Mesendoderm (in vitro differentiated cells): ENCODE data around the gene SYNM.

Experiments used
- DNase-seq: peaks from one replicate; pipeline ENCODE4 v3.0.0; 2013
- H2AK5ac ChIP-seq: 2 replicates; pipeline ENCODE4 v1.6.1; 2013; ENCODE audit warnings: low read length, inconsistent platforms
- H2BK120ac ChIP-seq: 2 replicates; pipeline ENCODE4 v1.6.1; 2013; ENCODE audit warnings: low read depth, mild to moderate bottlenecking, low read length, moderate library complexity, mixed read lengths
- H2BK15ac ChIP-seq: replicated peaks from 2 replicates; pipeline ENCODE4 v1.6.1; 2013; ENCODE audit warnings: low read depth, mild to moderate bottlenecking, moderate library complexity
- H2BK5ac ChIP-seq: 2 replicates; pipeline ENCODE4 v1.6.1; 2013; ENCODE audit warnings: low read length, inconsistent platforms
- H3K18ac ChIP-seq: 2 replicates; pipeline ENCODE4 v1.6.1; 2013; ENCODE audit warnings: mild to moderate bottlenecking, low read length, mixed read lengths
- H3K23ac ChIP-seq: one replicate; pipeline ENCODE4 v1.6.1; 2013; ENCODE audit warnings: low read length
- H3K27ac ChIP-seq: 2 replicates; pipeline ENCODE4 v1.5.1; 2013; ENCODE audit warnings: low read depth, mild to moderate bottlenecking, inconsistent platforms, low read length, moderate library complexity
- H3K27me3 ChIP-seq: 2 replicates; pipeline ENCODE4 v1.6.1; 2013; ENCODE audit warnings: low read length, control low read depth, mild to moderate bottlenecking, inconsistent platforms; ENCODE audit not compliant: insufficient read depth, poor library complexity
- H3K36me3 ChIP-seq: 2 replicates; pipeline ENCODE4 v1.6.1; 2013; ENCODE audit warnings: low read length, inconsistent platforms; ENCODE audit not compliant: control insufficient read depth, insufficient read depth
- H3K4ac ChIP-seq: one replicate; pipeline ENCODE4 v1.6.1; 2013; ENCODE audit warnings: low read depth, mild to moderate bottlenecking, low read length, moderate library complexity
- H3K4me1 ChIP-seq: 2 replicates; pipeline ENCODE4 v1.6.1; 2013; ENCODE audit warnings: low read depth, low read length, inconsistent platforms; ENCODE audit not compliant: control insufficient read depth
- H3K4me2 ChIP-seq: 2 replicates; pipeline ENCODE4 v1.6.1; 2013; ENCODE audit warnings: low read length
- H3K4me3 ChIP-seq: 2 replicates; pipeline ENCODE4 v1.5.1; 2013; ENCODE audit warnings: mild to moderate bottlenecking, low read length
- H3K56ac ChIP-seq: one replicate; pipeline ENCODE4 v1.6.1; 2013; ENCODE audit warnings: low read length
- H3K79me1 ChIP-seq: 2 replicates; pipeline ENCODE4 v1.6.1; 2013; ENCODE audit warnings: low read length, inconsistent platforms
- H3K79me2 ChIP-seq: 2 replicates; pipeline ENCODE4 v1.6.1; 2013; ENCODE audit warnings: mild to moderate bottlenecking, low read length; ENCODE audit not compliant: control insufficient read depth, insufficient read depth
- H3K9ac ChIP-seq: 2 replicates; pipeline ENCODE4 v1.6.1; 2013; ENCODE audit warnings: low read length, inconsistent platforms
- H4K5ac ChIP-seq: one replicate; pipeline ENCODE4 v1.6.1; 2013; ENCODE audit warnings: low read length
- H4K8ac ChIP-seq: one replicate; pipeline ENCODE4 v1.6.1; 2013; ENCODE audit warnings: low read depth, mild to moderate bottlenecking, control low read depth, low read length, moderate library complexity
- WGBS: extraction: QIAGEN DNeasy Blood & Tissue Kit; methylation state at CpG from one replicate; pipeline ENCODE4 v1.1.7; 2013; ENCODE audit warnings: low lambda C conversion rate, missing lambda C conversion rate; ENCODE audit not compliant: insufficient coverage; ENCODE audit errors: extremely low coverage; 5-methylcytosine and 5-hydroxymethylcytosine counted together

Gene SYNM

DNA sequence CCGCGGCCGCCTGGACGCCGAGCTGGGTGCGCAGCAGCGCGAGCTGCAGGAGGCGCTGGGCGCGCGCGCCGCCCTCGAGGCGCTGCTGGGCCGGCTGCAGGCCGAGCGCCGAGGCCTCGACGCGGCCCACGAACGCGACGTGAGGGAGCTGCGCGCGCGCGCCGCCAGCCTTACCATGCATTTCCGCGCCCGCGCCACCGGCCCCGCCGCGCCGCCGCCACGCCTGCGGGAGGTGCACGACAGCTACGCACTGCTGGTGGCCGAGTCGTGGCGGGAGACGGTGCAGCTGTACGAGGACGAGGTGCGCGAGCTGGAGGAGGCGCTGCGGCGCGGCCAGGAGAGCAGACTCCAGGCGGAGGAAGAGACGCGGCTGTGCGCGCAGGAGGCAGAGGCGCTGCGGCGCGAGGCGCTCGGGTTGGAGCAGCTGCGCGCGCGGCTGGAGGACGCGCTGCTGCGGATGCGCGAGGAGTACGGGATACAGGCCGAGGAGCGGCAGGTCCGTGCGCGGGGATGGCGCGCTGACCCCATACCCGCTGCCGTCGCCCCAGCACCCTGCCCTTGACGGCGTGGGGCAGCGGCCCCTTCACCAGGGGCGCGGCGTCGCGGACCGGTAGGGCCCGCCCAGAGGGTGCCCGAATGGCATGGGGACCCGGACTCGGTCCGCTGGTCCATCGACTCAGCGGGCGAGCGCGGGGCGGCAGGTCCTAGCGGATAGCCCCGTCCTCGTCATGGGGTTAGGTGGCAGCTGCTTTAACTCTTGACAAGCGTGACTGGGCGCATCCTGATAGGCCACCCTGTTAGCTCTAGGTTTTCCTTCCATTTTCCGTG lies 848 bp downstream of the SYNM start:
- Histone ChIP-seq H3K27me3 (no peaks in the 10 kb centered on the region), H3K79me2 (no peaks in the 10 kb centered on the region), H4K8ac (no peak overlapping the region), H3K79me1 (no peaks in the 10 kb centered on the region), H2AK5ac (no peak overlapping the region), H3K27ac (no peak overlapping the region), H3K4me1 (no peaks in the 10 kb centered on the region), H3K9ac (peak overlapping the region; percentile 64), H4K5ac (no peak overlapping the region), H2BK5ac (no peak overlapping the region), H3K23ac (peak overlapping the region; percentile 50), H3K56ac (peak overlapping the region; percentile 88), H2BK15ac (no peak overlapping the region), H3K18ac (no peak overlapping the region), H3K4ac (no peak overlapping the region), H3K4me2 (peak overlapping the region; percentile 38), H2BK120ac (no peak overlapping the region), H3K4me3 (peak overlapping the region; percentile 8), H3K36me3 (no peaks in the 10 kb centered on the region)
- no CpG with 5 or more reads among the region's 116 CpGs for WGBS
- DNase-seq, result peak; percentile 85

GRCh38 chr15:99106417-99107220 lies 1.7 kb downstream of the SYNM start:
- Histone ChIP-seq H2AK5ac (no peak overlapping the region), H3K9ac (no peak overlapping the region), H3K23ac (no peak overlapping the region), H3K56ac (no peak overlapping the region), H2BK120ac (no peak overlapping the region), H4K8ac (no peak overlapping the region), H3K4me2 (peak overlapping the region; percentile 0), H3K27me3 (no peaks in the 10 kb centered on the region), H3K4me3 (no peak overlapping the region), H3K36me3 (no peaks in the 10 kb centered on the region), H3K79me2 (no peaks in the 10 kb centered on the region), H4K5ac (no peak overlapping the region), H2BK5ac (no peak overlapping the region), H3K4ac (no peak overlapping the region), H2BK15ac (no peak overlapping the region), H3K27ac (no peak overlapping the region), H3K18ac (no peak overlapping the region), H3K4me1 (no peaks in the 10 kb centered on the region), H3K79me1 (no peaks in the 10 kb centered on the region)
- WGBS, result no CpG with 5 or more reads among the region's 15 CpGs
- no peak for DNase-seq

DNA sequence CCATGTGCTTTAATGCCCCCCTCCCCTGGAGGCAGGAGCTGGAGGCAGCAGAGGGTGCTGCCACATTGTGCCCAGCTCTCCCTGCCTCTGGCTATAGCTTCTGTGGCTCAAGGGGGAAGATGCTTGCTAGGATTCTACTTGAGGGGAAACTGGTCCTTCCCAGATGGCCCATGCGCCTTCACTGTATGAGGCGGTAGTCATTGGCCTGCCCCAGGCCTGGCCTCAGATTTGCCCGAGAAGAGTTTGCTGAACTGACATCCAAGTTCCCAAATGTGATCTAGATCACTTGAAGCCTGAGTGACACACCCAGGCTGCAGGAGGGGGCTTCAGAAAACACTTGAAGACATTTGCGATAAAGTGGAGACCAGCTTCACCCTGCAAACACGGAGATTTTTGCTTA lies 4.1 kb downstream of the SYNM start:
- Histone ChIP-seq H3K4me3 (no peak overlapping the region), H3K56ac (no peak overlapping the region), H3K4me2 (no peak overlapping the region), H2AK5ac (no peak overlapping the region), H3K23ac (no peak overlapping the region), H3K27ac (no peak overlapping the region), H2BK5ac (no peak overlapping the region), H3K18ac (no peak overlapping the region), H3K4ac (no peak overlapping the region), H4K8ac (no peak overlapping the region), H3K79me1 (no peaks in the 10 kb centered on the region), H3K36me3 (no peaks in the 10 kb centered on the region), H3K79me2 (no peaks in the 10 kb centered on the region), H3K9ac (no peak overlapping the region), H2BK120ac (no peak overlapping the region), H3K27me3 (no peaks in the 10 kb centered on the region), H2BK15ac (no peak overlapping the region), H3K4me1 (no peaks in the 10 kb centered on the region), H4K5ac (no peak overlapping the region)
- DNase-seq, result no peak
- no CpG with 5 or more reads among the region's 5 CpGs for WGBS

- Histone ChIP-seq H4K8ac (no peak overlapping the region), H2AK5ac (no peak overlapping the region), H3K23ac (no peak overlapping the region), H2BK15ac (no peak overlapping the region), H3K56ac (no peak overlapping the region), H2BK5ac (no peak overlapping the region), H3K79me2 (no peaks in the 10 kb centered on the region), H3K4me1 (no peaks in the 10 kb centered on the region), H3K79me1 (no peaks in the 10 kb centered on the region), H3K4me3 (no peak overlapping the region), H4K5ac (no peak overlapping the region), H3K4ac (no peak overlapping the region), H3K4me2 (no peak overlapping the region), H3K27me3 (no peaks in the 10 kb centered on the region), H3K9ac (no peak overlapping the region), H2BK120ac (no peak overlapping the region), H3K18ac (no peak overlapping the region), H3K27ac (no peak overlapping the region), H3K36me3 (no peaks in the 10 kb centered on the region)
- DNase-seq, result no peak
- WGBS, result no CpG with 5 or more reads among the region's 10 CpGs
Observed at GRCh38 chr15:99109555-99110021, 4.7 kb downstream of the SYNM start.

DNA sequence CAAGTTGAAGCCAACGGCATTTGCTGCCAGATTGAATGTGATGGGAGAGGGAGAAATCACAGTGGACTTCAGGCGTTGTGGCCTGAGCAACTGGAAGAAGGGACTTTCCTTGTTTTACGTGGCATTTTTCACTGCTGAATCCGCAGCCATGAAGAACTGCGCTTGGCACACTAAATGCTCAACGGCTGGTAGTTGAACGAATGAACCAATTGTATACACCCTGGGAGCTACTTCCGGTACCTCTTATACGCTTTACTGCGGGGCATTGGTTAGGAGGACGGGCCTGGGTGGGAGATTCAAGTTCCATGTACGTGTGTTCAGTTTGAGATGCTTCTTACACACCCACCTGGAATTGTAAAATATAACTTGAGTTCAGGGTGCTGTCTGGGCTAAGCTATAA lies 5.2 kb downstream of the SYNM start:
- H2AK5ac ChIP-seq, result no peak overlapping the region
- no peak overlapping the region for H3K4ac ChIP-seq
- no peak overlapping the region for H3K27ac ChIP-seq
- H3K27me3 ChIP-seq, result no peaks in the 10 kb centered on the region
- no peaks in the 10 kb centered on the region for H3K79me2 ChIP-seq
- H3K56ac ChIP-seq, result no peak overlapping the region
- no peak overlapping the region for H3K4me2 ChIP-seq
- H2BK5ac ChIP-seq, result no peak overlapping the region
- no peak overlapping the region for H3K18ac ChIP-seq
- H3K23ac ChIP-seq, result no peak overlapping the region
- H3K9ac ChIP-seq, result no peak overlapping the region
- H3K4me1 ChIP-seq, result no peaks in the 10 kb centered on the region
- no peak overlapping the region for H2BK120ac ChIP-seq
- H3K79me1 ChIP-seq, result no peaks in the 10 kb centered on the region
- no peak overlapping the region for H4K5ac ChIP-seq
- no CpG with 5 or more reads among the region's 12 CpGs for WGBS
- no peak overlapping the region for H3K4me3 ChIP-seq
- DNase-seq, result no peak
- no peaks in the 10 kb centered on the region for H3K36me3 ChIP-seq
- H4K8ac ChIP-seq, result no peak overlapping the region
- no peak overlapping the region for H2BK15ac ChIP-seq
